Activated naive CD8-positive, alpha-beta T cell treated with anti-CD3 and anti-CD28 coated beads for 36 hours (primary cell): ENCODE results near the gene LRRFIP2. TPM values are rescaled to one million over a fixed set of nuclear protein-coding genes. Genes with fewer than 3 reads are reported as not detected.
"Not testable (repeated sequence)": the region's sequence is repeated elsewhere in the genome, so short reads cannot be mapped to it uniquely, and the experiment has no call there.

Source experiments
- DNase-seq: peaks from one replicate; pipeline ENCODE4 v3.0.0; 2021
- H3K27ac Mint-ChIP-seq: one replicate; pipeline ENCODE4 v1.8.0; 2022; ENCODE audit warnings: mild to moderate bottlenecking, moderate library complexity, mixed read lengths
- H3K27me3 Mint-ChIP-seq: one replicate; pipeline ENCODE4 v1.8.0; 2022; ENCODE audit warnings: mild to moderate bottlenecking, mixed read lengths
- H3K36me3 Mint-ChIP-seq: one replicate; pipeline ENCODE4 v1.8.0; 2021; ENCODE audit warnings: mild to moderate bottlenecking, mixed read lengths
- H3K4me1 Mint-ChIP-seq: one replicate; pipeline ENCODE4 v1.8.0; 2021; ENCODE audit warnings: mixed read lengths
- H3K4me3 Mint-ChIP-seq: one replicate; pipeline ENCODE4 v1.8.0; 2022; ENCODE audit warnings: mild to moderate bottlenecking, moderate library complexity, mixed read lengths
- H3K9me3 Mint-ChIP-seq: one replicate; pipeline ENCODE4 v1.8.0; 2022; ENCODE audit warnings: mixed read lengths
- total RNA-seq, 2 experiments: library from RNA; stranded (reverse); gene quantifications; one replicate each; pipeline ENCODE4 v1.2.3, GENCODE V29; 2021

The LRRFIP2 gene
- total RNA-seq, 2 experiments from 2014 or later = 22.4 to 23.2 TPM

- no peak for DNase-seq
- H3K27ac Mint-ChIP-seq = no peak overlapping the region
- peaks cover 7% of the 10 kb centered on the region for H3K4me1 Mint-ChIP-seq
- H3K4me3 Mint-ChIP-seq = no peak overlapping the region
- peaks cover 9% of the 10 kb centered on the region for H3K36me3 Mint-ChIP-seq
- H3K27me3 Mint-ChIP-seq = no peaks in the 10 kb centered on the region
- peaks cover 3% of the 10 kb centered on the region for H3K9me3 Mint-ChIP-seq
These were observed 51.1 kb downstream of the LRRFIP2 start for GRCh38 chr3:37123292-37123691.

DNA sequence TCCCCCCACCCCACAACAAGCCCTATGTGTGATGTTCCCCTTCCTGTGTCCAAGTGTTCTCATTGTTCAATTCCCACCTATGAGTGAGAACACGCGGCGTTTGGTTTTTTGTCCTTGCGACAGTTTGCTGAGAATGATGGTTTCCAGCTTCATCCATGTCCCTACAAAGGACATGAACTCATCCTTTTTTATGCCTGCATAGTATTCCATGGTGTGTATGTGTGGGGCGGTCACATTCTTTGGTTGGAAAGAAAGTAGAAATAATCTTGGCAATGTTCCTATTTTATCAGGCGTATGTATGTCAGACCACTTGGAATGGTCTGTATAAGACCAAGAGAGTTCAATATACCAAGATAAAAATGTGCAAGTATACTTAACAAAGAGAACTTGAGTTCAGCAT lies 52.3 kb downstream of the LRRFIP2 start:
- not testable (repeated sequence) for H3K9me3 Mint-ChIP-seq

DNA sequence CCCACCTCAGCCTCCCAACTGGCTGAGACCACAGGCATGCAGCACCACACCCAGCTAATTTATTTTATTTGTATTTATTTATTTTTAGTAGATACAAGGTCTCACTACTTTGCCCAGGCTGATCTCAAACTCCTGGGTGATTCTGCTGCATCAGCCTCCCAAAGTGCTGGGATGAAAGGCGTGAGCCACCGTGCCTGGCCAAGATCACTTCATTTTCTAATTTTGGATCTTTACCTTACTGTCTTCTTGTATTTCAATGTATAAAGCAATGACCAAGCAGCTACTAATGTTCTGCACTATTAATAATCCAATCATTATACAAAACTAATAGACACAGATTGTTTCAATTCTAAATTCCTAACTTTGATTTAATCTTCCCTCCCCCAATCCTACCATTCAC lies 56.2 kb downstream of the LRRFIP2 start:
- Mint-ChIP-seq H3K27ac (no peak overlapping the region), H3K4me1 (peaks cover 23% of the 10 kb centered on the region), H3K9me3 (peaks cover 3% of the 10 kb centered on the region), H3K36me3 (peaks cover 9% of the 10 kb centered on the region), H3K27me3 (no peaks in the 10 kb centered on the region), H3K4me3 (no peak overlapping the region)
- no peak for DNase-seq

More for the DNA sequence above, 52.3 kb downstream of the LRRFIP2 start:
- not testable (repeated sequence) for H3K4me3 Mint-ChIP-seq, H3K27me3 Mint-ChIP-seq, H3K27ac Mint-ChIP-seq, H3K36me3 Mint-ChIP-seq, DNase-seq
- H3K4me1 Mint-ChIP-seq = peaks cover 11% of the 10 kb centered on the region

- Mint-ChIP-seq H3K4me3 (no peak overlapping the region), H3K9me3 (peaks cover 3% of the 10 kb centered on the region), H3K27me3 (no peaks in the 10 kb centered on the region), H3K36me3 (peaks cover 9% of the 10 kb centered on the region), H3K27ac (no peak overlapping the region), H3K4me1 (peaks cover 23% of the 10 kb centered on the region)
- DNase-seq = no peak
These were observed 56.8 kb downstream of the LRRFIP2 start for GRCh38 chr3:37117548-37117947.

GRCh38 chr3:37116998-37117397 lies 57.4 kb downstream of the LRRFIP2 start:
- no peak overlapping the region for H3K4me3 Mint-ChIP-seq
- H3K27ac Mint-ChIP-seq = no peak overlapping the region
- H3K9me3 Mint-ChIP-seq = peaks cover under 1% of the 10 kb centered on the region
- H3K36me3 Mint-ChIP-seq = peaks cover 5% of the 10 kb centered on the region
- H3K4me1 Mint-ChIP-seq = peaks cover 23% of the 10 kb centered on the region
- no peaks in the 10 kb centered on the region for H3K27me3 Mint-ChIP-seq
- DNase-seq = no peak

GRCh38 chr3:37115446-37115845 lies 58.9 kb downstream of the LRRFIP2 start:
- Mint-ChIP-seq H3K9me3 (no peaks in the 10 kb centered on the region), H3K4me3 (no peak overlapping the region), H3K36me3 (no peaks in the 10 kb centered on the region), H3K4me1 (peaks cover 23% of the 10 kb centered on the region), H3K27me3 (no peaks in the 10 kb centered on the region), H3K27ac (no peak overlapping the region)
- no peak for DNase-seq

- peaks cover 23% of the 10 kb centered on the region for H3K4me1 Mint-ChIP-seq
- H3K36me3 Mint-ChIP-seq = no peaks in the 10 kb centered on the region
- no peak overlapping the region for H3K4me3 Mint-ChIP-seq
- no peaks in the 10 kb centered on the region for H3K27me3 Mint-ChIP-seq
- DNase-seq = no peak
- H3K27ac Mint-ChIP-seq = no peak overlapping the region
- H3K9me3 Mint-ChIP-seq = no peaks in the 10 kb centered on the region
These were observed 59.9 kb downstream of the LRRFIP2 start for GRCh38 chr3:37114251-37115145.

- DNase-seq = no peak
- no peak overlapping the region for H3K27ac Mint-ChIP-seq
- no peaks in the 10 kb centered on the region for H3K27me3 Mint-ChIP-seq
- no peak overlapping the region for H3K4me3 Mint-ChIP-seq
- no peaks in the 10 kb centered on the region for H3K9me3 Mint-ChIP-seq
- H3K36me3 Mint-ChIP-seq = no peaks in the 10 kb centered on the region
- H3K4me1 Mint-ChIP-seq = peaks cover 23% of the 10 kb centered on the region
These were observed 61.4 kb downstream of the LRRFIP2 start for GRCh38 chr3:37112987-37113386.

DNA sequence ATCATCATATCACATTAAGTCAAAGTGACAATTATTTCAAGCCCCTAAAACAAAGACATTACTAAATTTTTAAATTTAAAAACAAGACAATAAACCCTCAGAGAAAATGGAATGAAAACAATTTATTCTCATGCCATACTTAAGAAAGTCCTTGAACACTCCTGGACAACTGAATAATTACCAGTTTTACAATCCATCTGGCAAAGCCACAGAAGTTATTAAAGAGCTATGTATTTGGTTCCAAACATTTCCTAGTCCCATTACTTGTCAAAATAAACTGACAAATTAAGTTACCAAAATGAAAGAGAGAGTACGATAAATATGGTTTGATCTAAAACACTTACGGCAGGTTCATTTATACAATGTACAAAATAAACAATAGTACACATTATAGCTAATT lies 63.2 kb downstream of the LRRFIP2 start:
- H3K4me3 Mint-ChIP-seq = no peak overlapping the region
- no peak overlapping the region for H3K27ac Mint-ChIP-seq
- no peaks in the 10 kb centered on the region for H3K36me3 Mint-ChIP-seq
- no peaks in the 10 kb centered on the region for H3K9me3 Mint-ChIP-seq
- H3K4me1 Mint-ChIP-seq = peaks cover 18% of the 10 kb centered on the region
- H3K27me3 Mint-ChIP-seq = no peaks in the 10 kb centered on the region
- DNase-seq = no peak

- Mint-ChIP-seq H3K27me3 (no peaks in the 10 kb centered on the region), H3K9me3 (no peaks in the 10 kb centered on the region), H3K4me3 (no peak overlapping the region), H3K36me3 (no peaks in the 10 kb centered on the region), H3K27ac (no peak overlapping the region), H3K4me1 (no peaks in the 10 kb centered on the region)
- no peak for DNase-seq
These were observed 66.5 kb downstream of the LRRFIP2 start for GRCh38 chr3:37107846-37108245.

DNA sequence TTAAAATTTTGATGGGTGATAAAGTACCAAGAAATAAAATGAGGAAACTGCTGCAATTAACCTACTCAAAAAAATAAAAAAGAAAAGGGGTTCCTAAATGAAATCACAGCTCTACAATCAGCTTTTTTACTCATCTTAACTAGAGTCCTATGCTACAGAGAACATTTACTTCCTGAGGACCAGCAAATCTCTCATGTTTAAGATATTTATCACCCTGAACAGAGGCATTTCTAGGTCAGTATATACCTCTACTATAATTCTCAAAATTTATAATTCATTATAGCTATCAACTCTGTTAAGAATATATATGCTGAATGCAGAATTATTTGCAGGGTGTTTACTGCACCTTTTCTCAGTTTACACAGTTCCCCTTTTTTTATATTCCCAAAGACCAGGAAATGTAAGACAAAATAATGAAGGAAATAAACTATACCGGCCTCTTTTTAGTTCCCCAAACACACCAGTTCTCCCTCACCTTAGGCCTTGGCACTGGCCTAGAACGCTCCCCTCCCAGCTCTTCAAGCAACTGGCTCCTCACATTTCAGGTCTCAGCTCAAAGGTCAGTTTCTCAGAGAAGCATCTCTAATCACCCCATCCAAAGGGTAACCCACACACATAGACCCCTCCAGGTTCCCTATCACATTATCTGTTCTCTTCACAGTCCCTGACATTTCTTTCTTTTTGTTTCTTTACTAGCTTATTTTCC lies 71.1 kb downstream of the LRRFIP2 start:
- no peak overlapping the region for H3K4me3 Mint-ChIP-seq
- H3K27me3 Mint-ChIP-seq = no peaks in the 10 kb centered on the region
- H3K36me3 Mint-ChIP-seq = no peaks in the 10 kb centered on the region
- H3K4me1 Mint-ChIP-seq = no peaks in the 10 kb centered on the region
- H3K9me3 Mint-ChIP-seq = no peaks in the 10 kb centered on the region
- H3K27ac Mint-ChIP-seq = no peak overlapping the region
- DNase-seq = no peak

GRCh38 chr3:37100411-37100810 lies 74.0 kb downstream of the LRRFIP2 start:
- Mint-ChIP-seq H3K36me3 (no peaks in the 10 kb centered on the region), H3K27me3 (no peaks in the 10 kb centered on the region)

GRCh38 chr3:37099469-37099868 lies 74.9 kb downstream of the LRRFIP2 start:
- no peak for DNase-seq
- no peak overlapping the region for H3K27ac Mint-ChIP-seq
- H3K4me3 Mint-ChIP-seq = no peak overlapping the region
- H3K27me3 Mint-ChIP-seq = no peaks in the 10 kb centered on the region
- no peaks in the 10 kb centered on the region for H3K36me3 Mint-ChIP-seq
- H3K9me3 Mint-ChIP-seq = no peaks in the 10 kb centered on the region
- no peaks in the 10 kb centered on the region for H3K4me1 Mint-ChIP-seq

More at GRCh38 chr3:37100411-37100810, 74.0 kb downstream of the LRRFIP2 start:
- no peak overlapping the region for H3K27ac Mint-ChIP-seq
- H3K4me1 Mint-ChIP-seq = no peaks in the 10 kb centered on the region
- no peak overlapping the region for H3K4me3 Mint-ChIP-seq
- no peaks in the 10 kb centered on the region for H3K9me3 Mint-ChIP-seq
- no peak for DNase-seq

DNA sequence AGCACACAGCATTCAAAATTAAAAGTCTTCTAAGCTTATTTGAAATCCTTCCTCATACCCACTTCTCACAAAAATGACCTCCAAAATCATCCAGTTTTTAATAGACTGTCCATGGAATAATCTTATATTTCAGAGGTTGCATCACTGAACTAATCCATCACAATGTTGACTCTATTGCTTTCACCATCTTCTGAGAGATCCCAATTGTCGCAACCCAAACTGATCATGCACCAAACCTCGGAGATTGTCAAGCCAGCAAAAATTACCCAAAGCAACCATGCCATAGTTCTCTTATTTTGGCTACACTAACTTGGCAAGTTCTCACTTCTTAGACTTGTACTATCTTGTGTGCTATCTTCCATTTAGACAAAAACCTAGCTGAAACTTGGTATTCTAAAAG lies 75.5 kb downstream of the LRRFIP2 start:
- H3K9me3 Mint-ChIP-seq = no peaks in the 10 kb centered on the region
- no peaks in the 10 kb centered on the region for H3K36me3 Mint-ChIP-seq
- no peak for DNase-seq
- no peak overlapping the region for H3K27ac Mint-ChIP-seq
- H3K4me3 Mint-ChIP-seq = no peak overlapping the region
- no peaks in the 10 kb centered on the region for H3K4me1 Mint-ChIP-seq
- H3K27me3 Mint-ChIP-seq = no peaks in the 10 kb centered on the region

DNA sequence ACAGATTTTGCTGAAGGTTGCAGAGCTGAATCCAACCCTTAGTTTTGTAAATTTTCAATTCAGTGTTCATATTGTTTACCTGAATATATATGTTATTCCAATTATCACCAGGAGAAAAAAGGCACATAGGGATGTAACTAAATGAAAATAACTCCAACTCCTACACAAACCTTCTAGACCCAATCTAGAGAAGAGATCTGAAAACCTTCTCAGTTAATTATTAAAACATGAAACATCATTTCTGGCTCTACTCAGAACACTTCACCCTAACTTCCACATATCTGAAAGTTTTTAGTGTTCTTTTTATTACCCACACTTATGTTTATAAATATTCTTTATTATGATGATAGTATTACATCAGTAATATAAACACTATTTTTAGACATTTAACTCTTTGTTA lies 76.6 kb downstream of the LRRFIP2 start:
- Mint-ChIP-seq H3K9me3 (no peaks in the 10 kb centered on the region), H3K27me3 (no peaks in the 10 kb centered on the region), H3K4me1 (no peaks in the 10 kb centered on the region), H3K27ac (no peak overlapping the region), H3K36me3 (peaks cover 5% of the 10 kb centered on the region), H3K4me3 (no peak overlapping the region)
- no peak for DNase-seq
